Fibroblast of the aortic adventitia (primary cell): Measurements from ENCODE around the gene CYB5RL. TPM values are rescaled to one million over a fixed set of nuclear protein-coding genes. Genes with fewer than 3 reads are reported as not detected.

Experiments used
- DNase-seq: peaks from one replicate; pipeline ENCODE4 v3.0.0-alpha.2; 2010; ENCODE audit warnings: low read depth
- H3K4me3 ChIP-seq: 2 replicates; pipeline ENCODE4 v1.5.1; 2011; ENCODE audit warnings: low read depth, mild to moderate bottlenecking, control low read depth, low read length, moderate library complexity
- CTCF ChIP-seq: IDR thresholded peaks from 2 replicates; pipeline ENCODE4 v1.5.1; 2011; ENCODE audit warnings: mild to moderate bottlenecking, low read length, control low read depth, inconsistent platforms; ENCODE audit not compliant: insufficient read depth
- total RNA-seq: library from RNA; depleted of rRNA; stranded (reverse); fragments of >200 nt; gene quantifications from 2 replicates; pipeline ENCODE4 v1.2.3, GENCODE V29; 2012; ENCODE audit warnings: low replicate concordance

CYB5RL gene
- 10.9 and 15.4 TPM in 2 replicates for total RNA-seq

DNA sequence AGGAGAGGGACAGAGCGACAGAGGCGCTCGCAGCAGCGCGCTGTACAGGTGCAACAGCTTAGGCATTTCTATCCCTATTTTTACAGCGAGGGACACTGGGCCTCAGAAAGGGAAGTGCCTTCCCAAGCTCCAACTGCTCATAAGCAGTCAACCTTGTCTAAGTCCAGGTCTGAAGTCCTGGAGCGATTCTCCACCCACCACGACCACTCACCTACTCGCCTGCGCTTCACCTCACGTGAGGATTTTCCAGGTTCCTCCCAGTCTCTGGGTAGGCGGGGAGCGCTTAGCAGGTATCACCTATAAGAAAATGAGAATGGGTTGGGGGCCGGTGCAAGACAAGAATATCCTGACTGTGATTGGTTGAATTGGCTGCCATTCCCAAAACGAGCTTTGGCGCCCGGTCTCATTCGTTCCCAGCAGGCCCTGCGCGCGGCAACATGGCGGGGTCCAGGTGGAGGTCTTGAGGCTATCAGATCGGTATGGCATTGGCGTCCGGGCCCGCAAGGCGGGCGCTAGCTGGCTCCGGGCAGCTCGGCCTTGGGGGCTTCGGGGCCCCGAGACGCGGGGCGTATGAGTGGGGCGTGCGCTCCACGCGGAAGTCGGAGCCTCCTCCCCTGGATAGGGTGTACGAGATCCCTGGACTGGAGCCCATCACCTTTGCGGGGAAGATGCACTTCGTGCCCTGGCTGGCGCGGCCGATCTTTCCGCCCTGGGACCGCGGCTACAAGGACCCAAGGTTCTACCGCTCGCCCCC is at the start of gene CYB5RL, which contains the start of gene MRPL37:
Gene CYB5RL (minus strand): TSS at position 266 of the 754 bp plus-strand sequence. CDS start 4,414 bp downstream, outside the sequence.
Gene MRPL37 (plus strand): TSS at position 403 of the 754 bp plus-strand sequence. CDS start 77 bp downstream, at position 480.
- H3K4me3 ChIP-seq = peak within 1 kb of the TSS; percentile 94
- peak; percentile 98 for DNase-seq
- TF ChIP-seq CTCF = no peak

- DNase-seq = no peak
- no peak for TF ChIP-seq CTCF
- no peak overlapping the region for H3K4me3 ChIP-seq
Measured at GRCh38 chr1:54248966-54249365, 49.1 kb upstream of the CYB5RL start.

DNA sequence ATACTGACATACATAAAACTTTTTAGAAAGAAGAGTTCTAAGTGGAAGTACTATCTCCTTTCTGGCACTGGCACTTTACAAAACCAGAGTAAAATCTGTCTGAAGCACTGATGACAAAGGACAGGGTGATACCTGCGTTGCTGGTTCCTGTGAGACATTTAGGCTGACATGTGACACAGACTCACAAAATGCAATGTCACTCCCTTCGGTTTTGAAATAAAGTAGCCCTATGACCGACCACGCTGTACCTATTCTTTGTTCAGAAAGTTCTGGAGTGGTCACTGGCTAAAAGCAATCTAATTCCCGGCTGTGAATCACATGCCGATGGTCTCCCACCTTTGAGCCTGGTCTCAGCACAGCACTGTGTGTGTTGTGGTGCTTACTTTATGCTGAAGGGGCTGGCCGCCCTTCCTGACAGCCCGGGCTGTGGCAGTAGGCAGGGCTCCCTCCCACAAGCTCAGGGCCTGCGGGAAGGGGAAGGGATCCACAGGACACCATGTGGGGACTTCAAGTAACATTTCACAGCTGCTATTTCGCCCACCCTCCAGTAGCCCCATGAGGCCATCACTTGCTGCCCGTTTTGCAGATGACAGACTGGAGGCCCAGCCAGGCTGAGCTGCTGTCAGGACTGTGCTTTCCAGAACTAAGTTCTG is 48.2 kb upstream of the CYB5RL start:
- no peak for DNase-seq
- TF ChIP-seq CTCF = no peak
- no peak overlapping the region for H3K4me3 ChIP-seq

DNA sequence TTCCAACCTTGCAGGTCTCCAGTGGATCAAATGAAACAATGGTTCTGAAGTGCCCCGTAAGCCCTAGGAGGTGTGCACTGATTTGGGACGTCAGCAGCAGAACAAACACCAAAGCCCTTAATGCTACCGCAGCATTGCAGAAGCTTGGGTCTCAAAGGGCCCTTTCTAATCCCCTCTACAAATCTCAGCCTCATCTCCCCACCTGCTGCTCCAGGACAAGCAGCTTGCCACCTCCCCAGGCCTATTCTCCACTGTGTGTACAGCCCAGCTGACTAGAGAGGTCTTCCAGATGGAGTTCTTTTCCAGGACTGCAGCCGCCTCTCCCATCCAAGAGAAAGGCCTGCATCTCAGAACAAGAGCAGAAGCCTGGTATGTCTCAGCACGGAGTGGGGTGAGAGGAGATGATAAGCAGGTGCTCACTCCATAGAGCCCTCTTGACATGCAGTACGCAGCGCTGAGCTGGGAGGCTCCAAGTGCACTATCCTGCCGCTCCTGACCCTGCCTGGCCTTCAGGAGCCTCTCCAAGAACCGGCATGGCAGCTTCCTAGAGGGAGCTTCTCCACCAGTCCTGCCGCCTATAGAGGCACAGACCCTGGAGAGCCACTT is 46.4 kb upstream of the CYB5RL start:
- no peak for TF ChIP-seq CTCF
- DNase-seq = no peak
- no peak overlapping the region for H3K4me3 ChIP-seq

DNA sequence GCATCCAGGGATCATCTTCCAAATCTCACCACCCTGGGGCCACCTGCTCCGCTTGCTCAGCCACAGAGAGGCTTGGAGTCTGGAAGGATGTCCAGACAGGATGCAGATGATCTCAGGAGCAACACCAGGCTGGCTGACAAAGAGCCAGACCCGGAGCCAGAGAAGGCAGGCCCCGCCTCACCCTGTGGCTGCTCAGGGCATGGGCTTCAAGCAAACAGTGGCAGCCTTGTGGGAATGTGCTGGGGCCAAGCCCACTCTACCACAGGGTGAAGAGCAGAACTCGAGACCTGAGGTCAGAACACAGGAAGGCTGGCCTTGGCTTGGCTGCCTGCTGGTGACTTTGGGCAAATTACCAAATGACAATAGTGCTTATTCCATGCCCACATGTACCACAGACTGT is 45.7 kb upstream of the CYB5RL start:
- no peak for TF ChIP-seq CTCF
- DNase-seq = no peak

GRCh38 chr1:54244655-54245054 is 44.8 kb upstream of the CYB5RL start:
- TF ChIP-seq CTCF = no peak
- no peak for DNase-seq
- no peak overlapping the region for H3K4me3 ChIP-seq

More for the DNA sequence above, 45.7 kb upstream of the CYB5RL start:
- no peak overlapping the region for H3K4me3 ChIP-seq
